GM12878 (cell line): Measurements from ENCODE around the gene KIAA0930. TPM values are rescaled to one million over a fixed set of nuclear protein-coding genes. Genes with fewer than 3 reads are reported as not detected.

Experiments used
- BCL3 ChIP-seq: IDR thresholded peaks from 2 replicates; pipeline ENCODE4 v1.6.1; 2011; ENCODE audit warnings: borderline replicate concordance, low read depth, mild to moderate bottlenecking, moderate library complexity, low read length; ENCODE audit not compliant: insufficient read depth, poor library complexity, severe bottlenecking
- CBX5 ChIP-seq: sonication (generic); IDR thresholded peaks from 2 replicates; pipeline ENCODE4 v1.6.1; 2016; ENCODE audit warnings: low read depth, moderate library complexity, mild to moderate bottlenecking, inconsistent platforms
- IRF5 ChIP-seq: fragments of 450-650 bp; IDR thresholded peaks from 2 replicates; pipeline ENCODE4 v1.6.1; 2017; ENCODE audit warnings: borderline replicate concordance
- MTA2 ChIP-seq: fragments of 450-650 bp; IDR thresholded peaks from 2 replicates; pipeline ENCODE4 v1.6.1; 2016; ENCODE audit warnings: low read depth, mild to moderate bottlenecking, moderate library complexity
- RELA ChIP-seq: fragments of 450-650 bp; IDR thresholded peaks from 2 replicates; pipeline ENCODE4 v1.8.0; 2014; ENCODE audit warnings: borderline replicate concordance; ENCODE audit not compliant: partially characterized antibody
- SPI1 ChIP-seq: IDR thresholded peaks from 2 replicates; pipeline ENCODE4 v1.6.1; 2011; ENCODE audit warnings: low read depth, mild to moderate bottlenecking, low read length, moderate library complexity, borderline replicate concordance; ENCODE audit not compliant: insufficient read depth
- SREBF1 ChIP-seq: IDR thresholded peaks from 2 replicates; pipeline ENCODE4 v1.6.1; 2012; ENCODE audit warnings: mild to moderate bottlenecking, low read length
- ZBTB33 ChIP-seq: fragments of 450-650 bp; IDR thresholded peaks from 2 replicates; pipeline ENCODE4 v1.6.1; 2017; ENCODE audit warnings: mild to moderate bottlenecking
- ZZZ3 ChIP-seq: IDR thresholded peaks from 2 replicates; pipeline ENCODE4 v1.6.1; 2011; ENCODE audit warnings: low read depth; ENCODE audit not compliant: control insufficient read depth, insufficient read length
- microRNA counts: library from miRNA; unstranded; fragments of <30 nt; microRNA quantifications from one replicate; lab custom pipeline; 2016
- microRNA-seq: library from miRNA; unstranded; fragments of <30 nt; microRNA quantifications from one replicate; pipeline ENCODE4, GENCODE V29; 2018
- polyA plus RNA-seq, 11 experiments: library from polyadenylated mRNA; depleted of rRNA in 4 of 11; unstranded in 6 of 11; stranded (reverse) in 5 of 11; fragments of >200 nt; fragmentation: Nextera tagmentation in 4 of 11; fragmentation: Illumina TruSeq in 1 of 11; extraction: Ambion mirVana in 4 of 11; extraction: Trizol in 1 of 11; gene quantifications; 1 replicate in 1 of 11; 2 replicates in 10 of 11; pipeline versions ENCODE4 v1.2.1 to v1.2.3, GENCODE V29; 2011 to 2016; ENCODE audit warnings: inconsistent platforms in 2 of 11, missing spikeins in 2 of 11, low read depth in 1 of 11
- small RNA-seq: library from RNA; depleted of rRNA; stranded (forward); fragments of <200 nt; gene quantifications from one replicate; pipeline ENCODE3, GENCODE V24; 2014
- total RNA-seq, 4 experiments: library from RNA; depleted of rRNA in 3 of 4; stranded (reverse); fragments of >200 nt in 3 of 4; fragmentation: Illumina TruSeq in 1 of 4; extraction: Trizol in 1 of 4; gene quantifications; 2 replicates each; pipeline versions ENCODE4 v1.2.1 to v1.2.3, GENCODE V29; 2013 to 2021

KIAA0930 gene
- total and polyA plus RNA-seq, 10 of the 15 experiments (the other 5 are each of a cell fraction or from before 2014, with no cell fraction given), result 3.6 to 125 (median 46.3) TPM

- TF ChIP-seq BCL3, result no peak
- no peak for TF ChIP-seq ZBTB33
- no peak for TF ChIP-seq SREBF1
- TF ChIP-seq ZZZ3, result no peak
- no peak for TF ChIP-seq CBX5
- no peak for TF ChIP-seq RELA
- no peak for TF ChIP-seq IRF5
- TF ChIP-seq SPI1, result no peak
- no peak for TF ChIP-seq MTA2
Measured at GRCh38 chr22:45142376-45142775, 98.3 kb downstream of the KIAA0930 start (continued).

MicroRNA genes within 50 kb of the gene (microRNA counts, 767-probe panel; counts per million panel counts)
- microRNA hsa-miR-1249 (lab: Ali Mortazavi, UCI), result 55.3 counts per million

Small RNA genes within 50 kb of the gene (microRNA-seq; reads per million reads assigned to microRNA genes)
- 29.6 reads per million, percentile 62 among the genes with 10 or more reads in this experiment for gene MIR1249

Small RNA genes within 50 kb of the gene (small RNA-seq; reads per million reads assigned to genes)
- 2.5 reads per million, percentile 69 among the genes with 10 or more reads in this experiment for gene MIR1249

Other genes starting within 250 kb of the KIAA0930 start
- not detected in 2 replicates for gene PHF21B, start 230.9 kb downstream of the KIAA0930 start, total RNA-seq (2014; rRNA removed)
- not detected in 2 replicates for gene PHF21B, start 230.9 kb downstream of the KIAA0930 start, total RNA-seq (2014; rRNA removed; fragmentation: Illumina TruSeq; extraction: Trizol)
- gene PHF21B, start 230.9 kb downstream of the KIAA0930 start, total RNA-seq (2021), result 0.08 TPM in 1 of 2 replicates, not detected in the other
- 0.03 and 0.19 TPM in 2 replicates for gene PHF21B, start 230.9 kb downstream of the KIAA0930 start, polyA plus RNA-seq (2011; rRNA removed)
- not detected in 2 replicates for gene PHF21B, start 230.9 kb downstream of the KIAA0930 start, polyA plus RNA-seq (2014; fragmentation: Illumina TruSeq; extraction: Trizol)
- not detected for gene PHF21B, start 230.9 kb downstream of the KIAA0930 start, polyA plus RNA-seq (2014; fragmentation: Nextera tagmentation; extraction: Ambion mirVana)
- 0.35 TPM in 1 of 2 replicates, not detected in the other for gene PHF21B, start 230.9 kb downstream of the KIAA0930 start, polyA plus RNA-seq (2014; rRNA removed)
- gene PHF21B, start 230.9 kb downstream of the KIAA0930 start, polyA plus RNA-seq (2016; fragmentation: Nextera tagmentation; extraction: Ambion mirVana), result not detected
- 79.0 and 83.2 TPM in 2 replicates for gene NUP50, start 77.0 kb downstream of the KIAA0930 start, total RNA-seq (2014; rRNA removed)
- 79.3 and 84.3 TPM in 2 replicates for gene NUP50, start 77.0 kb downstream of the KIAA0930 start, total RNA-seq (2014; rRNA removed; fragmentation: Illumina TruSeq; extraction: Trizol)
- 117 and 125 TPM in 2 replicates for gene NUP50, start 77.0 kb downstream of the KIAA0930 start, total RNA-seq (2021)
- gene NUP50, start 77.0 kb downstream of the KIAA0930 start, polyA plus RNA-seq (2011; rRNA removed), result 46.4 and 49.5 TPM in 2 replicates
- 82.5 and 91.0 TPM in 2 replicates for gene NUP50, start 77.0 kb downstream of the KIAA0930 start, polyA plus RNA-seq (2014; fragmentation: Illumina TruSeq; extraction: Trizol)
- 10 to 100 TPM; 36.8 to 43.4 TPM for gene NUP50, start 77.0 kb downstream of the KIAA0930 start, polyA plus RNA-seq (2014; fragmentation: Nextera tagmentation; extraction: Ambion mirVana)
- 66.9 and 71.3 TPM in 2 replicates for gene NUP50, start 77.0 kb downstream of the KIAA0930 start, polyA plus RNA-seq (2014; rRNA removed)
- 10 to 100 TPM; 78.7 to 89.4 TPM for gene NUP50, start 77.0 kb downstream of the KIAA0930 start, polyA plus RNA-seq (2016; fragmentation: Nextera tagmentation; extraction: Ambion mirVana)
- not detected in 2 replicates for gene UPK3A, start 44.1 kb upstream of the KIAA0930 start, total RNA-seq (2014; rRNA removed)
- not detected in 2 replicates for gene UPK3A, start 44.1 kb upstream of the KIAA0930 start, total RNA-seq (2014; rRNA removed; fragmentation: Illumina TruSeq; extraction: Trizol)
- not detected in 2 replicates for gene UPK3A, start 44.1 kb upstream of the KIAA0930 start, total RNA-seq (2021)
- gene UPK3A, start 44.1 kb upstream of the KIAA0930 start, polyA plus RNA-seq (2011; rRNA removed), result not detected in 2 replicates
- not detected in 2 replicates for gene UPK3A, start 44.1 kb upstream of the KIAA0930 start, polyA plus RNA-seq (2014; fragmentation: Illumina TruSeq; extraction: Trizol)
- not detected for gene UPK3A, start 44.1 kb upstream of the KIAA0930 start, polyA plus RNA-seq (2014; fragmentation: Nextera tagmentation; extraction: Ambion mirVana)
- gene UPK3A, start 44.1 kb upstream of the KIAA0930 start, polyA plus RNA-seq (2014; rRNA removed), result not detected in 2 replicates
- gene UPK3A, start 44.1 kb upstream of the KIAA0930 start, polyA plus RNA-seq (2016; fragmentation: Nextera tagmentation; extraction: Ambion mirVana), result not detected
- gene FAM118A, start 69.0 kb upstream of the KIAA0930 start, total RNA-seq (2014; rRNA removed), result 59.2 and 69.5 TPM in 2 replicates
- gene FAM118A, start 69.0 kb upstream of the KIAA0930 start, total RNA-seq (2014; rRNA removed; fragmentation: Illumina TruSeq; extraction: Trizol), result 53.0 and 54.0 TPM in 2 replicates
- 44.6 and 63.1 TPM in 2 replicates for gene FAM118A, start 69.0 kb upstream of the KIAA0930 start, total RNA-seq (2021)
- 332 and 365 TPM in 2 replicates for gene FAM118A, start 69.0 kb upstream of the KIAA0930 start, polyA plus RNA-seq (2011; rRNA removed)
- gene FAM118A, start 69.0 kb upstream of the KIAA0930 start, polyA plus RNA-seq (2014; fragmentation: Illumina TruSeq; extraction: Trizol), result 66.3 and 73.8 TPM in 2 replicates
- gene FAM118A, start 69.0 kb upstream of the KIAA0930 start, polyA plus RNA-seq (2014; fragmentation: Nextera tagmentation; extraction: Ambion mirVana), result 10 to 100 TPM; 17.4 to 20.1 TPM
- gene FAM118A, start 69.0 kb upstream of the KIAA0930 start, polyA plus RNA-seq (2014; rRNA removed), result 125 and 126 TPM in 2 replicates
- gene FAM118A, start 69.0 kb upstream of the KIAA0930 start, polyA plus RNA-seq (2016; fragmentation: Nextera tagmentation; extraction: Ambion mirVana), result 10 to 100 TPM; 41.7 to 44.1 TPM
- gene SMC1B, start 172.7 kb upstream of the KIAA0930 start, total RNA-seq (2014; rRNA removed), result not detected in 2 replicates
- gene SMC1B, start 172.7 kb upstream of the KIAA0930 start, total RNA-seq (2014; rRNA removed; fragmentation: Illumina TruSeq; extraction: Trizol), result not detected in 2 replicates
- gene SMC1B, start 172.7 kb upstream of the KIAA0930 start, total RNA-seq (2021), result not detected in 2 replicates
- not detected in 2 replicates for gene SMC1B, start 172.7 kb upstream of the KIAA0930 start, polyA plus RNA-seq (2011; rRNA removed)
- not detected in 2 replicates for gene SMC1B, start 172.7 kb upstream of the KIAA0930 start, polyA plus RNA-seq (2014; fragmentation: Illumina TruSeq; extraction: Trizol)
- not detected for gene SMC1B, start 172.7 kb upstream of the KIAA0930 start, polyA plus RNA-seq (2014; fragmentation: Nextera tagmentation; extraction: Ambion mirVana)
- not detected in 2 replicates for gene SMC1B, start 172.7 kb upstream of the KIAA0930 start, polyA plus RNA-seq (2014; rRNA removed)
- gene SMC1B, start 172.7 kb upstream of the KIAA0930 start, polyA plus RNA-seq (2016; fragmentation: Nextera tagmentation; extraction: Ambion mirVana), result not detected
- not detected in 2 replicates for gene RIBC2, start 172.8 kb upstream of the KIAA0930 start, total RNA-seq (2014; rRNA removed)
- gene RIBC2, start 172.8 kb upstream of the KIAA0930 start, total RNA-seq (2014; rRNA removed; fragmentation: Illumina TruSeq; extraction: Trizol), result not detected in 2 replicates
- not detected in 2 replicates for gene RIBC2, start 172.8 kb upstream of the KIAA0930 start, total RNA-seq (2021)
- gene RIBC2, start 172.8 kb upstream of the KIAA0930 start, polyA plus RNA-seq (2011; rRNA removed), result not detected in 2 replicates
- gene RIBC2, start 172.8 kb upstream of the KIAA0930 start, polyA plus RNA-seq (2014; fragmentation: Illumina TruSeq; extraction: Trizol), result not detected in 2 replicates
- gene RIBC2, start 172.8 kb upstream of the KIAA0930 start, polyA plus RNA-seq (2014; fragmentation: Nextera tagmentation; extraction: Ambion mirVana), result not detected
- 0.10 TPM in 1 of 2 replicates, not detected in the other for gene RIBC2, start 172.8 kb upstream of the KIAA0930 start, polyA plus RNA-seq (2014; rRNA removed)
- not detected for gene RIBC2, start 172.8 kb upstream of the KIAA0930 start, polyA plus RNA-seq (2016; fragmentation: Nextera tagmentation; extraction: Ambion mirVana)